ENCODE results near the gene ADGB.

DNA sequence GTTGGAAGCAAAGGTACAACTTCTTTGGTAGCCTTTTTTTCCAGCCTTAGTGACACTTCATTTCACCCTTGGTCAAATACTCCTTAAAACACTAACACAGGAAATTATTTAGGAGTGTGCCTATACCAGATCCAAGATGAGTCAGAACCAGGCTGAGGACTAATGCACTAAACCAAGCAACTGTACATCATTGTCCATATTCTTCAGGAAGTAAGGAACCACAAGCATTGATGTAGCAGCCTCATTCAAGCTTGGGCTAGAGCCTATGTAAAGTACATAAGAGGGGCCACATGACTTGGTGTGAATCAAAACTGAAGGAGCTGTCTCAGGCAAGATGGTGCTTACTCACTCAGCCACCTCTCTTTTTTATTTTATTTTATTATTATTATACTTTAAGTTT lies 20.7 kb upstream of the ADGB start:
- no peak for TF ChIP-seq CTCF (IDR thresholded peaks at IDR 0.05)
- no peak for TF ChIP-seq POLR2A (IDR thresholded peaks at IDR 0.05)

Measured in esophagus squamous epithelium (tissue), 4 donors.